MM.1S (cell line): ENCODE measurements around the gene MAML3.

Experiments used
- DNase-seq: peaks from one replicate; pipeline ENCODE4 v3.0.0-alpha.2; 2015
- H2AFZ ChIP-seq: fragments of 300-600 bp; sonication (generic); 2 replicates; pipeline ENCODE4 v1.6.0; 2016; ENCODE audit warnings: antibody characterized with exemption, low read length
- H3F3A ChIP-seq: fragments of 300-600 bp; sonication (generic); 2 replicates; pipeline ENCODE4 v1.6.1; 2016; ENCODE audit warnings: mild to moderate bottlenecking, antibody characterized with exemption, low read length, moderate library complexity, mixed read lengths; ENCODE audit not compliant: insufficient read depth
- H3K27ac ChIP-seq: fragments of 300-600 bp; sonication (generic); 2 replicates; pipeline ENCODE4 v1.5.1; 2016; ENCODE audit warnings: mild to moderate bottlenecking, low read length
- H3K27me3 ChIP-seq: fragments of 300-600 bp; sonication (generic); replicated peaks from 2 replicates; pipeline ENCODE4 v1.6.0; 2016; ENCODE audit warnings: low read length; ENCODE audit not compliant: insufficient read depth
- H3K36me3 ChIP-seq: fragments of 300-600 bp; sonication (generic); replicated peaks from 2 replicates; pipeline ENCODE4 v1.6.1; 2016; ENCODE audit warnings: mild to moderate bottlenecking, low read length, mixed read lengths; ENCODE audit not compliant: insufficient read depth
- H3K4me1 ChIP-seq: fragments of 300-600 bp; sonication (generic); 2 replicates; pipeline ENCODE4 v1.6.1; 2016; ENCODE audit warnings: low read length, mixed read lengths
- H3K4me2 ChIP-seq: fragments of 300-600 bp; sonication (generic); 2 replicates; pipeline ENCODE4 v1.6.0; 2016; ENCODE audit warnings: low read depth, low read length
- H3K4me3 ChIP-seq: fragments of 300-600 bp; sonication (generic); 2 replicates; pipeline ENCODE4 v1.5.1; 2016; ENCODE audit warnings: low read length, mixed read lengths
- H3K79me2 ChIP-seq: fragments of 300-600 bp; sonication (generic); 2 replicates; pipeline ENCODE4 v1.6.1; 2016; ENCODE audit warnings: mixed run types, low read length, mixed read lengths
- H3K9ac ChIP-seq: fragments of 300-600 bp; sonication (generic); 2 replicates; pipeline ENCODE4 v1.6.1; 2016; ENCODE audit warnings: low read length, mixed read lengths
- H3K9me2 ChIP-seq: fragments of 300-600 bp; sonication (generic); replicated peaks from 2 replicates; pipeline ENCODE4 v1.6.1; 2016; ENCODE audit warnings: mild to moderate bottlenecking, low read length, mixed read lengths; ENCODE audit not compliant: insufficient read depth
- H3K9me3 ChIP-seq: fragments of 300-600 bp; sonication (generic); replicated peaks from 2 replicates; pipeline ENCODE4 v1.6.1; 2016; ENCODE audit warnings: mild to moderate bottlenecking, low read length, mixed read lengths; ENCODE audit not compliant: insufficient read depth
- H4K20me1 ChIP-seq: fragments of 300-600 bp; sonication (generic); 2 replicates; pipeline ENCODE4 v1.6.1; 2016; ENCODE audit warnings: mild to moderate bottlenecking, low read length, moderate library complexity, mixed read lengths; ENCODE audit not compliant: insufficient read depth
- CTCF ChIP-seq: fragments of 300-600 bp; sonication (generic); IDR thresholded peaks from 2 replicates; pipeline ENCODE4 v1.5.1; 2016; ENCODE audit warnings: antibody characterized with exemption, low read length, mixed read lengths
- EZH2 ChIP-seq: fragments of 300-600 bp; sonication (generic); optimal IDR thresholded peaks from 2 replicates; pipeline ENCODE3; 2017; ENCODE audit warnings: low read depth, mild to moderate bottlenecking, antibody characterized with exemption, low read length, mixed read lengths
- EZH2phosphoT487 ChIP-seq: fragments of 300-600 bp; sonication (generic); IDR thresholded peaks from 2 replicates; pipeline ENCODE4 v1.6.1; 2018; ENCODE audit warnings: antibody characterized with exemption, low read length

Gene MAML3

GRCh38 chr4:139740121-139740520 lies 413.9 kb downstream of the MAML3 start:
- Histone ChIP-seq H3K9me3 (no peaks in the 10 kb centered on the region), H3K9ac (no peak overlapping the region), H4K20me1 (no peaks in the 10 kb centered on the region), H2AFZ (no peak overlapping the region), H3K4me3 (no peak overlapping the region), H3K4me1 (no peaks in the 10 kb centered on the region), H3K79me2 (no peaks in the 10 kb centered on the region), H3K4me2 (no peak overlapping the region), H3K9me2 (no peaks in the 10 kb centered on the region), H3F3A (no peaks in the 10 kb centered on the region), H3K36me3 (no peaks in the 10 kb centered on the region), H3K27me3 (no peaks in the 10 kb centered on the region), H3K27ac (no peak overlapping the region)
- TF ChIP-seq CTCF, result no peak
- TF ChIP-seq EZH2, result no peak
- no peak for DNase-seq

GRCh38 chr4:139738846-139739613 lies 415.0 kb downstream of the MAML3 start:
- Histone ChIP-seq H3K79me2 (no peaks in the 10 kb centered on the region), H3K27me3 (no peaks in the 10 kb centered on the region), H3K9ac (no peak overlapping the region), H3K9me3 (no peaks in the 10 kb centered on the region), H3K9me2 (no peaks in the 10 kb centered on the region), H3F3A (no peaks in the 10 kb centered on the region), H4K20me1 (no peaks in the 10 kb centered on the region), H3K36me3 (no peaks in the 10 kb centered on the region), H3K4me1 (no peaks in the 10 kb centered on the region), H3K27ac (no peak overlapping the region), H2AFZ (no peak overlapping the region), H3K4me3 (no peak overlapping the region), H3K4me2 (no peak overlapping the region)
- no peak for TF ChIP-seq EZH2phosphoT487
- no peak for TF ChIP-seq CTCF
- TF ChIP-seq EZH2, result no peak
- DNase-seq, result no peak

GRCh38 chr4:139736661-139737060 lies 417.3 kb downstream of the MAML3 start:
- Histone ChIP-seq H3K27me3 (no peaks in the 10 kb centered on the region), H3K9me3 (no peaks in the 10 kb centered on the region), H3K4me2 (no peak overlapping the region), H3K4me3 (no peak overlapping the region), H3K36me3 (no peaks in the 10 kb centered on the region), H2AFZ (no peak overlapping the region), H3K4me1 (no peaks in the 10 kb centered on the region), H4K20me1 (no peaks in the 10 kb centered on the region), H3K27ac (no peak overlapping the region), H3F3A (no peaks in the 10 kb centered on the region), H3K79me2 (no peaks in the 10 kb centered on the region), H3K9me2 (no peaks in the 10 kb centered on the region), H3K9ac (no peak overlapping the region)
- no peak for TF ChIP-seq EZH2phosphoT487
- no peak for TF ChIP-seq CTCF
- no peak for TF ChIP-seq EZH2
- DNase-seq, result no peak
